GM12801 (cell line): Measurements from ENCODE around the gene TMPRSS12.

Experiments
- CTCF ChIP-seq: IDR thresholded peaks from one replicate; pipeline ENCODE4 v1.5.1; 2011; ENCODE audit warnings: control low read depth; ENCODE audit not compliant: insufficient read length; ENCODE audit errors: extremely low read depth

TMPRSS12 gene

DNA sequence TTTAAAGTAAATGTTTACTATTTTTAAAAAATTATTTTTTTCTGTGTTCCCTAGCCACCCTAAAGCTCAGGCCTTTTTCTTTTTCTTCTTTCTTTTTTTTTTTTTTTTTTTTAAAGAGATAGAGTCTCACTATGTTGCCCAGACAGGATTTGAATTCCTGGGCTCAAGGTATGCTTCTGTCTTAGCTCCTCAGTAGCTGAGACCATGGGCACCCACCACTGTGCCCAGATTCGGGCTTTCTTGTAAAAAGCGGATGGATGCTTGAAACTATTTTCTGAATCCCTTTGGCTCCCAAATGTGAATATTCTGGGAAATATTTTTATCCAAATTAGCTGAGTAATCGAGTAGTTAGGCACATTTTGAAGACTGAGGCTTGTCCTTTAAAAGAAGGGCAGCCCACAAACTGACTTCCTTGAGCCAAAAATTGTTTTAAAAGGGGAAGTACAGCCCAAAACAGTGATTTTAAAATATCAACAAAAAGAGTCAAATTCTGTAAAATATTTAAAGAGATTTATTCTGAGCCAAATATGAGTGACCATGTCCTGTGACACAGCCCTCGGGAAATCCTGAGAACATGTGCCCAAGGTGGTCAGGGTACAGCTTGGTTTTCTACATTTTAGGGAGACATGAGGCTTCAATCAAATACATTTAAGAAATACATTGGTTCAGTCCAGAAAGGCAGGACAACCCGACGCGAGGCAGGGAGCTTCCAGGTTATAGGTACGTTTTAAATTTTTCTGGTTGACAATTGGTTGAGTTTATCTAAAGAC lies 80.8 kb downstream of the TMPRSS12 start:
- TF ChIP-seq CTCF, result no peak

DNA sequence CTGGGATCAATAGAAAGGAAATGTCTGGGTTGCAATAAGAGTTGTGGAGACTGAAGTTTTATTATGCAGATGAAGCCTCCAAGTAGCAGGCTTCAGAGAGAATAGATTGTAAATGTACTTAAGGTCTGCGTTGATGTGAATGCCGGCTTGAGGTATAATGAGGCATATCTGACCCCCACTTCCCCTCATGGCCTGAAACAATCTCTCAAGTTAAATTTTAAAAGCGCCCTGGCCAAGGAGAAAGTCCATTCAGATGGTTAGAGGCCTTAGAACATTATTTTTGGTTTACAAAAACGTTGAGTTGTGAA lies 81.4 kb downstream of the TMPRSS12 start:
- no peak for TF ChIP-seq CTCF

GRCh38 chr12:50924439-50925341 lies 82.0 kb downstream of the TMPRSS12 start:
- TF ChIP-seq CTCF, result no peak

DNA sequence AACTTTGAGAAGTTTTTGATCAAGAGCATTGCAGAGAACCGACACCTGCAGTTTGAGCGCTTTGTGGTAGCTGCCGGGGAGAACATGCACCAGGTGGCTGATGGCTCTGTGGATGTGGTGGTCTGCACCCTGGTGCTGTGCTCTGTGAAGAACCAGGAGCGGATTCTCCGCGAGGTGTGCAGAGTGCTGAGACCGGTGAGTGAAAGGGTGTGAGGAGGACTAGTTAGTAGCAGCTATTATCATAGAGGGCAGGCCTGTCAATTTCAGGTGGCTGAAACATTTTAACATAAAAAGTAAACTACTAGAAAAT lies 82.6 kb downstream of the TMPRSS12 start:
- no peak for TF ChIP-seq CTCF

GRCh38 chr12:50925920-50926319 lies 83.2 kb downstream of the TMPRSS12 start:
- no peak for TF ChIP-seq CTCF

GRCh38 chr12:50926415-50926814 lies 83.7 kb downstream of the TMPRSS12 start:
- TF ChIP-seq CTCF, result no peak

- no peak for TF ChIP-seq CTCF
Measured at GRCh38 chr12:50927356-50927755, 84.6 kb downstream of the TMPRSS12 start.
